ENCODE data around the gene GALNT5. TPM values are rescaled to one million over a fixed set of nuclear protein-coding genes. Genes with fewer than 3 reads are reported as not detected.

Gene GALNT5
- total and polyA plus RNA-seq, 10 of the 15 experiments (the other 5 are each of a cell fraction or from before 2014, with no cell fraction given), result under 0.01 to 0.25 (median 0.03) TPM; not detected in 4

- CTCF ChIA-PET, result interaction anchor here (1.2 kb wide), 1 partner anchor 30 kb away, joined by 4 read pairs; no protein-coding TSS in a partner anchor
- Histone ChIP-seq H3K4me2 (ENCODE audit: control insufficient read depth, insufficient read depth) (no peak overlapping the region), H3K4me1 (ENCODE audit: control insufficient read depth, insufficient read depth, low read length) (peaks cover 12% of the 10 kb centered on the region), H3K79me2 (ENCODE audit: control insufficient read depth, insufficient read depth, low read length) (no peaks in the 10 kb centered on the region), H3K9ac (ENCODE audit: control insufficient read depth, insufficient read depth, low read length) (no peak overlapping the region), H3K9me3 (replicated peaks; ENCODE audit: control insufficient read depth, insufficient read depth, low read length) (no peaks in the 10 kb centered on the region), H2AFZ (ENCODE audit: control insufficient read depth, low read depth, low read length) (no peak overlapping the region), H3K4me3 (no peak overlapping the region), H4K20me1 (ENCODE audit: control insufficient read depth, insufficient read depth) (no peaks in the 10 kb centered on the region), H3K36me3 (ENCODE audit: control insufficient read depth in 2 of 2, insufficient read depth in 2 of 2, low read length in 1 of 2) (no peaks in the 10 kb centered on the region), H3K27me3 (replicated peaks in 1 of 2; ENCODE audit: control insufficient read depth in 2 of 2, insufficient read depth in 2 of 2, low read length in 1 of 2) (no peaks in the 10 kb centered on the region; a peak in 1 of 4 replicates), H3K27ac (ENCODE audit: control insufficient read depth, insufficient read depth) (no peak overlapping the region)
- FAIRE-seq, result no peak
- 53% methylated on average over 8 of the region's 8 CpGs for WGBS (ENCODE audit: insufficient coverage, insufficient replicate concordance, low lambda C conversion rate, missing lambda C conversion rate)
- SMC1A ChIA-PET (ENCODE audit: uncharacterized antibody, unreplicated experiment), result interaction anchor here (1.0 to 1.5 kb wide), 2 partner anchors 11 to 12 kb away, joined by 3 to 4 read pairs; no protein-coding TSS in a partner anchor
- in situ Hi-C loops (cut with MboI) (no loop called here), intact Hi-C loops (cut with micrococcal nuclease; ENCODE audit: unreplicated experiment) (no loop called here)
- no TSS peak for BruUV-seq (replicated peaks)
- POLR2A ChIA-PET, result no interaction called here
- ATAC-seq, result no peak
- TF ChIP-seq, protein P1, sequence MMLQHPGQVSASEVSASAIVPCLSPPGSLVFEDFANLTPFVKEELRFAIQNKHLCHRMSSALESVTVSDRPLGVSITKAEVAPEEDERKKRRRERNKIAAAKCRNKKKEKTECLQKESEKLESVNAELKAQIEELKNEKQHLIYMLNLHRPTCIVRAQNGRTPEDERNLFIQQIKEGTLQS (IDR thresholded peaks at IDR 0.05; ENCODE audit: borderline replicate concordance, extremely low read depth, low read depth, low read length), result no peak
- TF ChIP-seq SIN3A (IDR thresholded peaks at IDR 0.05; ENCODE audit: low read depth, low read length), result no peak
- no peak for TF ChIP-seq EED (IDR thresholded peaks at IDR 0.05; ENCODE audit: low read depth)
- TF ChIP-seq NFYB (IDR thresholded peaks at IDR 0.05; ENCODE audit: insufficient read depth, low read depth, low read length), result no peak
- TF ChIP-seq NRF1 (conservative IDR thresholded peaks at IDR 0.05; ENCODE audit: low read depth, low read length), result no peak
- no peak for TF ChIP-seq RAD51 (IDR thresholded peaks at IDR 0.05)
- no peak for TF ChIP-seq TCF7 (IDR thresholded peaks at IDR 0.05; ENCODE audit: borderline replicate concordance)
- TF ChIP-seq CHD2 (IDR thresholded peaks at IDR 0.05; ENCODE audit: borderline replicate concordance, low read depth, low read length), result no peak
- no peak for TF ChIP-seq JUND (IDR thresholded peaks at IDR 0.05; ENCODE audit: low read depth, low read length)
- TF ChIP-seq NBN (IDR thresholded peaks at IDR 0.05), result no peak
- RAD21 ChIA-PET (ENCODE audit: unreplicated experiment), result no interaction called here
- DNase-seq (ENCODE audit: low read depth, low spot score), result no peak
These were observed 1.2 kb downstream of the GALNT5 start for GRCh38 chr2:157258520-157259326.

Measured in GM12878 (cell line).